ENCODE measurements around the gene ZSCAN5B. TPM values are rescaled to one million over a fixed set of nuclear protein-coding genes. Genes with fewer than 3 reads are reported as not detected.

Gene ZSCAN5B
- total RNA-seq, 2 donors from 2014 or later = not detected

DNA sequence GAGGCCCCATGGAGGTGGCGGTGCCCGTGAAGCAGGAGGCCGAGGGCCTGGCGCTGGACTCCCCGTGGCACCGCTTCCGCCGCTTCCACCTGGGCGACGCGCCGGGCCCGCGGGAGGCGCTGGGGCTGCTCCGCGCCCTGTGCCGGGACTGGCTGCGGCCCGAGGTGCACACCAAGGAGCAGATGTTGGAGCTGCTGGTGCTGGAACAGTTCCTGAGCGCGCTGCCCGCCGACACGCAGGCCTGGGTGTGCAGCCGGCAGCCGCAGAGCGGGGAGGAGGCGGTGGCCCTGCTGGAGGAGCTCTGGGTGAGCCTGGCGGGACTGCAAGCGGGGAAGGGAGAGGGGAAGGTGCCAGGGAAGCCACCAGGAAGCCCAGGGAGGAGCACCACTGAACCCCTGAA is 50.7 kb downstream of the ZSCAN5B start:
- Histone ChIP-seq H3K27me3 (ENCODE audit: control insufficient read depth, insufficient read depth, low read length, poor library complexity, severe bottlenecking) (no peaks in the 10 kb centered on the region), H3K9ac (ENCODE audit: extremely low read depth, low read length, poor library complexity, severe bottlenecking) (no peak overlapping the region), H3K4me3 (ENCODE audit: low read length) (no peak overlapping the region), H3K9me3 (ENCODE audit: control insufficient read depth, low read length) (no peaks in the 10 kb centered on the region), H3K4me1 (ENCODE audit: control insufficient read depth, insufficient read depth, low read length) (no peaks in the 10 kb centered on the region), H3K36me3 (ENCODE audit: control insufficient read depth, insufficient read depth, low read length) (peaks cover 11% of the 10 kb centered on the region), H3K27ac (ENCODE audit: low read depth, low read length) (no peak overlapping the region)
- H3K36me3 Mint-ChIP-seq (ENCODE audit: low read depth) = peaks cover 29% of the 10 kb centered on the region
- H3K27ac Mint-ChIP-seq = no peak overlapping the region
- no peak for DNase-seq
- H3K4me3 Mint-ChIP-seq = no peak overlapping the region
- H3K9me3 Mint-ChIP-seq = no peaks in the 10 kb centered on the region
- TF ChIP-seq, protein P1, sequence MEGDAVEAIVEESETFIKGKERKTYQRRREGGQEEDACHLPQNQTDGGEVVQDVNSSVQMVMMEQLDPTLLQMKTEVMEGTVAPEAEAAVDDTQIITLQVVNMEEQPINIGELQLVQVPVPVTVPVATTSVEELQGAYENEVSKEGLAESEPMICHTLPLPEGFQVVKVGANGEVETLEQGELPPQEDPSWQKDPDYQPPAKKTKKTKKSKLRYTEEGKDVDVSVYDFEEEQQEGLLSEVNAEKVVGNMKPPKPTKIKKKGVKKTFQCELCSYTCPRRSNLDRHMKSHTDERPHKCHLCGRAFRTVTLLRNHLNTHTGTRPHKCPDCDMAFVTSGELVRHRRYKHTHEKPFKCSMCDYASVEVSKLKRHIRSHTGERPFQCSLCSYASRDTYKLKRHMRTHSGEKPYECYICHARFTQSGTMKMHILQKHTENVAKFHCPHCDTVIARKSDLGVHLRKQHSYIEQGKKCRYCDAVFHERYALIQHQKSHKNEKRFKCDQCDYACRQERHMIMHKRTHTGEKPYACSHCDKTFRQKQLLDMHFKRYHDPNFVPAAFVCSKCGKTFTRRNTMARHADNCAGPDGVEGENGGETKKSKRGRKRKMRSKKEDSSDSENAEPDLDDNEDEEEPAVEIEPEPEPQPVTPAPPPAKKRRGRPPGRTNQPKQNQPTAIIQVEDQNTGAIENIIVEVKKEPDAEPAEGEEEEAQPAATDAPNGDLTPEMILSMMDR (conservative IDR thresholded peaks at IDR 0.05) = no peak
- H3K4me1 Mint-ChIP-seq = peaks cover 4% of the 10 kb centered on the region
- no peaks in the 10 kb centered on the region for H3K27me3 Mint-ChIP-seq (ENCODE audit: insufficient read depth)
- 98 to 100% methylated on average over 1 to 31 of the region's 31 CpGs for WGBS, 2 experiments (ENCODE audit: insufficient coverage in 1 of 2, insufficient read length in 1 of 2)

DNA sequence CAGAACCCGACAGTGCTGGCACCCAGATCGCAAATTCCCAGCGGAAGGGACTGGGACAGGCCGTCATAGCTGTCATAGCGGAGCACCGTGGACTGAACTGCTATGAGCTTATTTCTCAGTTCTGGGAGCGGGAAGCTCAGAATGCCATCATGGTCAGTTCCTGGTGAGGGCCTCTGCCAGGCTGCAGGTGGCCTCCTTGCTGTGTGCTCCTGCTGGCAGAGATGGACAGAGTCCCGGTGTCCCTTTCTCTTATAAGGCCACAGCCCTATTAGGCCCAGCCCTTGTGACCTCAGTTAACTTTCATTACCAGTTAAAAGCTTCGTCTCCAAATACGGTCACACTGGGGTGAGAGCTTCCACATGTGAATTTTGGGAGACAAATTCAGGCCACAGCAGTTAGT is 51.9 kb downstream of the ZSCAN5B start:
- TF ChIP-seq, protein P1 (conservative IDR thresholded peaks at IDR 0.05) = no peak
- Histone ChIP-seq H3K36me3 (ENCODE audit: control insufficient read depth, insufficient read depth, low read length) (peaks cover 11% of the 10 kb centered on the region), H3K27me3 (ENCODE audit: control insufficient read depth, insufficient read depth, low read length, poor library complexity, severe bottlenecking) (no peaks in the 10 kb centered on the region), H3K27ac (ENCODE audit: low read depth, low read length) (no peak overlapping the region), H3K4me1 (ENCODE audit: control insufficient read depth, insufficient read depth, low read length) (no peaks in the 10 kb centered on the region), H3K9ac (ENCODE audit: extremely low read depth, low read length, poor library complexity, severe bottlenecking) (no peak overlapping the region), H3K4me3 (ENCODE audit: low read length) (no peak overlapping the region), H3K9me3 (ENCODE audit: control insufficient read depth, low read length) (no peaks in the 10 kb centered on the region)
- H3K9me3 Mint-ChIP-seq = no peaks in the 10 kb centered on the region
- DNase-seq = no peak
- H3K27me3 Mint-ChIP-seq (ENCODE audit: insufficient read depth) = no peaks in the 10 kb centered on the region
- H3K4me3 Mint-ChIP-seq = no peak overlapping the region
- H3K4me1 Mint-ChIP-seq = peaks cover 7% of the 10 kb centered on the region
- WGBS, 2 experiments (ENCODE audit: insufficient coverage in 1 of 2, insufficient read length in 1 of 2) = 95% methylated on average over 9 to 10 of the region's 10 CpGs
- peaks cover 29% of the 10 kb centered on the region for H3K36me3 Mint-ChIP-seq (ENCODE audit: low read depth)
- no peak overlapping the region for H3K27ac Mint-ChIP-seq

DNA sequence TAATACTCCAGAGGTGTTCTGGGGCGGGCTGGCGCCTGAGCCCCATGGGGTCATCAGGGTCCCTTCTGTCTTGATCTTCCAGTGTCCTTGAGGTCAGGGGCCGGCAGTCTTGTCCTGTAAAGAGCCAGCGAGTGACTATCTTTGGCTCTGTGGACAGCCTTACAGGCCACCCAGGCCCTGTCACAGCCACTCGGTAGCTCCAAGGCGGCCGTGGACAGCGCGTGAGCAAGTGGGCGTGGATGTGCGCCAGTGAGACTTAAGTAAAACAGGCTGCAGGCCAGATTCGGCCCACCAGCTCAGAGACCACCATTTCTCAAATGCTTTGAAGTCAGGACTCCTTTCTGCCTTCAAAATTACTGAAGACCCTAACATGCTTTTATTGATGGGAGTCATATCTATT is 52.8 kb downstream of the ZSCAN5B start:
- Mint-ChIP-seq H3K9me3 (no peaks in the 10 kb centered on the region), H3K27me3 (ENCODE audit: insufficient read depth) (no peaks in the 10 kb centered on the region), H3K36me3 (ENCODE audit: low read depth) (peaks cover 22% of the 10 kb centered on the region), H3K4me1 (peaks cover 11% of the 10 kb centered on the region), H3K4me3 (no peak overlapping the region), H3K27ac (no peak overlapping the region)
- TF ChIP-seq, protein P1 (conservative IDR thresholded peaks at IDR 0.05) = no peak
- DNase-seq = no peak
- Histone ChIP-seq H3K27me3 (ENCODE audit: control insufficient read depth, insufficient read depth, low read length, poor library complexity, severe bottlenecking) (no peaks in the 10 kb centered on the region), H3K9me3 (ENCODE audit: control insufficient read depth, low read length) (no peaks in the 10 kb centered on the region), H3K36me3 (ENCODE audit: control insufficient read depth, insufficient read depth, low read length) (peaks cover 10% of the 10 kb centered on the region), H3K27ac (ENCODE audit: low read depth, low read length) (no peak overlapping the region), H3K9ac (ENCODE audit: extremely low read depth, low read length, poor library complexity, severe bottlenecking) (no peak overlapping the region), H3K4me1 (ENCODE audit: control insufficient read depth, insufficient read depth, low read length) (no peaks in the 10 kb centered on the region), H3K4me3 (ENCODE audit: low read length) (no peak overlapping the region)
- 95 to 100% methylated on average over 12 of the region's 12 CpGs for WGBS, 2 experiments (ENCODE audit: insufficient coverage in 1 of 2, insufficient read length in 1 of 2)

Measured in endodermal cell (in vitro differentiated cells).